Panc1 (cell line): ENCODE measurements around the gene NHS.

Experiments used
- CTCF ChIP-seq: fragments of 450-650 bp; IDR thresholded peaks from 2 replicates; pipeline ENCODE4 v1.5.1; 2017; ENCODE audit warnings: mild to moderate bottlenecking
- POLR2AphosphoS5 ChIP-seq: IDR thresholded peaks from 2 replicates; pipeline ENCODE4 v1.6.1; 2012; ENCODE audit warnings: mild to moderate bottlenecking, low read depth, low read length, moderate library complexity
- REST ChIP-seq, 2 experiments: IDR thresholded peaks; 2 replicates each; pipeline ENCODE4 v1.6.1; 2011 to 2012; ENCODE audit warnings: low read depth in 2 of 2, control low read depth in 1 of 2, low read length in 1 of 2, mild to moderate bottlenecking in 1 of 2, moderate library complexity in 1 of 2; ENCODE audit not compliant: insufficient read depth in 1 of 2
- SIN3A ChIP-seq: IDR thresholded peaks from 2 replicates; pipeline ENCODE4 v1.6.1; 2012; ENCODE audit warnings: low read depth, mild to moderate bottlenecking, low read length, moderate library complexity, borderline replicate concordance; ENCODE audit not compliant: insufficient read depth
- TCF7L2 ChIP-seq: IDR thresholded peaks from 2 replicates; pipeline ENCODE4 v1.6.1; 2011; ENCODE audit warnings: mild to moderate bottlenecking, low read depth, low read length, inconsistent platforms

- TF ChIP-seq CTCF, result no peak
- no peak for TF ChIP-seq POLR2AphosphoS5
- no peak for TF ChIP-seq TCF7L2
- no peak for TF ChIP-seq REST (IDR thresholded peaks at IDR 0.05; ENCODE audit: insufficient read depth in 1 of 2, low read depth in 2 of 2, low read length in 1 of 2)
- TF ChIP-seq SIN3A, result no peak
Measured at GRCh38 chrX:17377795-17378194, 2.8 kb downstream of the NHS start.
